NCI-H82 treated with DMSO at 0.1 percent for 48 hours (cell line): ENCODE data around the gene SEMA7A.
"Not testable (repeated sequence)": the region's sequence is repeated elsewhere in the genome, so short reads cannot be mapped to it uniquely, and the experiment has no call there.

ENCODE experiments used
- DNase-seq: peaks from one replicate; lab custom pipeline; 2025; ENCODE audit not compliant: unreplicated experiment; lab: John Stamatoyannopoulos, UW

Gene SEMA7A

DNA sequence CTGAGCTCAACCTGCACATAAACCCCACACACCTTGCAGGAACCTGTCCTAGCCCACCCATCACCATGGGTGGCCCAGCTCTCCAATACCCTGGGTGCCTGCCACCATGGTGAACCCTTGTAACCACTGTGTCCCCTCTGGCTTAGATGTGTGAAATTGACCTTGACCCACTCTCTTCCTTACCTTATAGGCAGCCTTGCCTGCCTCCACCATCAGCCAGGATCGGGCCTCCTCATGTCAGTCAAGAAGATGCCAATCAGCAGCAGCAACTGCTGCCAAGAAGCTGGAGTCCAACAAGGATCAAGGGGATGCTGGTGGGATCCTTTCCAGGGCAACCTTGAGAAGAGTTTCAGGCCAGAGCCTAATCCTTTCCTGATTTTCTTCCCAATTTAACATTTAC lies 57.5 kb downstream of the SEMA7A start:
- DNase-seq: no peak

- peak; percentile 59 for DNase-seq
Observed at GRCh38 chr15:74375303-74375693, 58.5 kb downstream of the SEMA7A start.

GRCh38 chr15:74374648-74375302 lies 59.0 kb downstream of the SEMA7A start:
- DNase-seq: no peak

GRCh38 chr15:74373731-74374647 lies 59.8 kb downstream of the SEMA7A start:
- peak; percentile 77 for DNase-seq

DNA sequence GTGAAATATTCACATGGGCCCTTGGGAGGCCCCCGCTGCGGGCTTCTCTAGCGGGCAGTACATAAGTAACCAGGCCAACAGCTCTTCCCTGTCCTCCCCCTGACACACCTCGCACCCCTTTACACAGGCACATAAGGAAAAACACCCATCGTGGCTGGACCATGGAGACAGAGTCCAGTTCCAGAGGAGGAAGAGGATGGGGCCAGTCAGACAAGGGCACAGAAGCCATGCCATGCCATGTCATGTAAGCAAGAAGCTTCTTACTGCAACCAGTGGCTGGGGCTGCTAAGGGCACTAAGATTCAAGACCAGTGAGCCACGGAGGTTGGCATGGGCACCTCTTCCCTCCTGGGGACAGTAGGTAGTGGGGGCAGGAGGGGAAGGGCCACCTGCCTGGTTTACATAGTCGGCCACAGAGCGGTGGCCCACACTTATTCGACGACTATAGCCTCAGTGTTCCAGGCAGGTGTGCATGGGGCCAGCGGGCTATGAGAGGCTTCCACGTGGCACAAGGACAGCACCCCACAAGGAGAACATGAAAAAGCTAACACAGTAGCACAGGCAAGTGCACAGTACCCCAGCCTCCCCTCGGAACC lies 60.6 kb downstream of the SEMA7A start:
- no peak for DNase-seq

- DNase-seq: no peak
Observed at GRCh38 chr15:74370471-74370870, 63.3 kb downstream of the SEMA7A start.

GRCh38 chr15:74369756-74370155 lies 64.0 kb downstream of the SEMA7A start:
- no peak for DNase-seq

DNA sequence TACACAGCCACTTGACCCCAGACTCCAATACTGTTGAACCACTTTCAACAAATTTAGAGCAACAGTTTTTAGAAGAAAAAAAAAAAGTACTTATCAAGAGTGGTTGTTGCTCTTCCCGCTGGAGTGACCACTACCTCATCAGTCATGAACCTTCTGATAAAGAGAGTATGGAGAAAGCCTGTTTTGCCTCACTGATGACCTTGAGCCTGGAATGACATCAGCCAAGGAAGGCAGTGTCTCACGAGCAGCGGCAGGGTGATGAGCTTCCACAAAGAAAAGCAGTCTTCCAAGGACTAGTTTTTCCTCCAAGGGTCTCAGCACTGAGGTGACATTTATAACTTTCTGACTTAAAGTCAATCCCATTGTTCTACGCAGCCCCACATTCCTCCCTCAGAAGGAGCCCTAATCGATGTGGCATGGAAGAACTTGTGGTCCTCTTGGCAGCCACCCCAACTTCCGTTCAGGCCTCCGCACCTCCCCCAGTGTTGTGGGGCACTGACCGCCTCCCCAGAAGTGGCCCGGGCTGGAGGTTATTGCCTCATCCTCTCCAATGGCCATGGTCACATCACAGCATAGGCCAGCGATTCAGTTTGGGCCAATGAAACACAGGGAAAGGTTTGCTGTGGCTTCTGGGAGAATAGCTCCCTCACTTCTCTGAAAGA lies 64.5 kb downstream of the SEMA7A start:
- DNase-seq: no peak

DNA sequence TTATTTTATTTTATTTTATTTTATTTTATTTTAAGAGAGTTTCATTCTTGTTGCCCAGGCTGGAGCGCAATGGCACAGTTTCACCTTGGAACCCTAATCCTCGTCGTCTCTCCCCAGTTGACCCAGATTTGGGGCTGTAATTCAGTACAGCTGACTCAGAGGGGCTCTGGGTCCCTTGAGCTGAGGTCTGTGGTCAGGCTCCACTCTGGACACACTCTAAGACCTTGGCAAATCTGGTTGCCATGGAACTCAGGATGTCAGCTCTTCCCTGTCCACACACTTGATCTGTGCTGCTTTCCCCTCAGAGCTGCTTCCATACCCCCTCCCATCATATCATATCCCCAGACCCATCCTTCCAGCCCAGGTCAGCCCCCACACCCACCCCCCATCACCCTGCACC lies 65.6 kb downstream of the SEMA7A start:
- DNase-seq: no peak

DNA sequence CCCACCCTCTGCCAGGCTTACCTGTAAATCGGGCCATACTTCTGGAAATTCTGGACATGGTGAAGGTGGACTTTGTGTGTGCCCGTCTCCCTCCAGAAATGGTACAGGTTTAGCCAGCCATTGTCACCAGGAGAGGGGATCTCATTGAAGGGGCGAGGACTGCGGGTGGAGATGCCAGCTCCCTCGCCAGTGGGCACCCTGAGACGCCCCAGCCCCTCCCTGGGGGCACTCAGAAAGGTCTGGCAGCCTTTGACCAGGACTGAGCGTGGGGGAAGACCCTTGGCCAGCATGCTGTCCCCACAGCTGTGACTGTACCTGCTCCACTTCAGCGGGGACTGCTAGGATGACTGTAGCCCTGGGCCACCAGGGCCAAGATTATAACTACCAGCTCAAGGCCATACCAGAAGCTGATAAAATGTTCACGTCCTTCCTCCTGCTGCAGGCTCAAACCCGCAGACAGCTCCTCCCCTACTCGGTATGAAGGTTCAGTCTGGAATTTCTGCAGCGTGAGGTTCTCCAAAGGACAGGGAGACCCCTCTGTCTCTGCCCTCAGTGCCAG lies 66.4 kb downstream of the SEMA7A start, which contains the start of gene CYP11A1:
Gene CYP11A1 (minus strand): TSS at position 351 of the 559 bp plus-strand sequence. CDS start 61 bp downstream, at position 290.
- no peak for DNase-seq

DNA sequence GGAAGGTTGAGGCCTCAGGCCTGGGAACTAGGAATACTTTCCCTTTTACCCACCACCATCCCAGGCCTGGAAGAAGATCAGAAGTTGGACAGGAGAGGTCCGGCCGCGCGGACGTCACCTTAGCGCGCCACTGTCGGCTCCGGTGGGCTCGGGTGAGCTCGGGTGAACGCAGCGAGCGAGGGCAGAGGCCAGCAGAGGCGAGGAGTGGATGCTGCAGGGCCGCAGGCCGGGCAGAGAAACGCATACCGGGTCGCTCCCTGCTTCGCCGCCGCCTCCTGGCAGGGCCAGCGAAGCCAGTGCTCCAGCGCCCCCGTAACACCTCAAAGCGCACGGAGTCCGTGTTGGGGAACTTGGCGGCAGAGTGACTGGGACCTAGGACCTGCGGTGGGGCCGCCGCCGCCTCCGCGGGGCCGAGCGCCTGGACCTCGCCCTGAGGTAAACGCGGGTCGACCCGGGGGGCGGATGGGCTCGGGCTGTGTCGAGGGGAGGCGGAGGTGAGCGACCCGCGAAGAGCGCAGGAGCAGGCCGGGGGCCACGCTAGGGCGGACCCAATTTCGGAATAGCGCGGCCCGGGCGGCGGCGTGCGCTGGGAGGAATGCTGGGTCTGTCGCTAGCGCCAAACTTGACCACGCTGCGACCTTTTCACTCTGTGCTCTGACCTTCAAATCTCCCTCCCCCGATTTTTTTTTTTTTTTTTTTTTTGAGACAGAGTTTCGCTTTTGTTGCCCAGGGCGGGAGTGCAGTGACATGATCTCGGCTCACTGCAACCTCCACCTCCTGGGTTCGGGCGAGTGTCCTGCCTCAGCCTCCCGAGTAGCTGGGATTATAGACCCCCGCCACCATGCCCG lies 67.9 kb downstream of the SEMA7A start:
- no peak for DNase-seq

DNA sequence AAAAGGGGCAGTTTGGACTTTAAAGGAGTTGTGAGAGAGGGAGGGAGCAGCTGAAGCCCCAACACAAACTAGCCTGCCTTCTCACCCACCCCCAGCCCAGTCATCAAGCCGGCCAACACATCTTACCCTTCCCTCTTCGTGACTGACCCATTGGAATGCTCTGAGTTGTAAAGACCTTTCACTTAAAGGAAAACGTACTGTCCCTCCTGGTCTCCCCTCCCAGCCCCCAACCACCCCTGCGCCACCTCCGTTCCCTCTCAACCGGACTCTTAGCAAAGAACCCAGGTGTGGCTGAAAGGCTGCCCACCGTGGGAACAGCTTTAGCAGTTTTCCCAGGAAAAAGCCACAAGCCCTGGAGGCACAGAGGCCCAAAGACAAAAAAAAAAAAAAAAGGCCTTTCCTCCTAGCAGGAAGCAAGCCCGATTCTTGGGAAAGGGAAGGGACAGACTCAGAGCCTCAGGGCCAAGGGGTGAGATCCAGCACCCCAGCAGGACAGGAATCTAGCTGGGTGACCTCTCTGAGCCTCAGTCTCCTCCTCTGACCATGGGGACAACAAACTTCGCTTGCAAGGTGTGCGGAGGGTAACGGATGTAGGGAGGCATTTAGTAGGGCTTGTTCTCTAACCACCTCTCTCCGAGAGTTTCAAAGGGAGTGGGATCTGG lies 68.7 kb downstream of the SEMA7A start:
- DNase-seq: no peak

- no peak for DNase-seq
Observed at GRCh38 chr15:74362482-74362881, 71.3 kb downstream of the SEMA7A start.

- not testable (repeated sequence) for DNase-seq
Observed at GRCh38 chr15:74360855-74361254, 72.9 kb downstream of the SEMA7A start.

DNA sequence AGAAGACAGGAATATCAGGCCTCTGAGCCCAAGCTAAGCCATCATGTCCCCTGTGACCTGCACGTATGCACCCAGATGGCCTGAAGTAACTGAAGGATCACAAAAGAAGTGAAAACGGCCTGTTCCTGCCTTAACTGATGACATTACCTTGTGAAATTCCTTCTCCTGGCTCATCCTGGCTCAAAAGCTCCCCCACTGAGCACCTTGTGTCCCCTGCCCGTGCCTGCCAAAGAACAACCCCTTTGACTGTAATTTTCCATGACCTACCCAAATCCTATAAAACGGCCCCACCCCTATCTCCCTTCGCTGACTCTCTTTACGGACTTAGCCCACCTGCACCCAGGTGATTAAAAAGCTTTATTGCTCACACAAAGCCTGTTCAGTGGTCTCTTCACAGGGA lies 74.4 kb downstream of the SEMA7A start:
- not testable (repeated sequence) for DNase-seq
